Endothelial cell of umbilical vein (primary cell): ENCODE data around the gene EP300. TPM values are rescaled to one million over a fixed set of nuclear protein-coding genes. Genes with fewer than 3 reads are reported as not detected.

ENCODE experiments used
- BruUV-seq: library from RNA; stranded (reverse); fragments of 400-500 nt; replicated peaks from 2 replicates; lab custom pipeline; 2021; lab: Mats Ljungman, UMichigan
- CTCF ChIA-PET: fragments of 300-600, 350-600 bp; sonication (Branson Sonifier 250); formaldehyde crosslinking; loops from one replicate; lab custom pipeline; 2021; ENCODE audit warnings: antibody characterized with exemption, inconsistent platforms; lab: Charles Lee
- POLR2A ChIA-PET: fragments of 300-600, 350-600 bp; sonication (Branson Sonifier 250); formaldehyde crosslinking; loops from one replicate; lab custom pipeline; 2021; ENCODE audit warnings: antibody characterized with exemption, inconsistent platforms; lab: Charles Lee
- DNase-seq: peaks from one replicate; pipeline ENCODE4 v3.0.0-alpha.2; 2011; ENCODE audit warnings: low read depth, low spot score
- FAIRE-seq: peaks from 2 replicates; lab custom pipeline; 2011; peaks lifted over from hg19 to GRCh38; lab: Jason Lieb, UNC
- H2AFZ ChIP-seq: 2 replicates; pipeline ENCODE4 v1.6.0; 2012; ENCODE audit warnings: low read depth, low read length, control low read depth, inconsistent platforms
- H3K27ac ChIP-seq: 2 replicates; pipeline ENCODE4 v1.5.1; 2011; ENCODE audit warnings: low read depth, mild to moderate bottlenecking, control low read depth, low read length, moderate library complexity; ENCODE audit not compliant: insufficient read depth
- H3K27me3 ChIP-seq, 2 experiments: 2 replicates each; pipeline versions ENCODE4 v1.6.0 to v1.6.1; 2011; ENCODE audit warnings: low read length in 2 of 2, mixed read lengths in 1 of 2; ENCODE audit not compliant: control insufficient read depth in 2 of 2, insufficient read depth in 2 of 2
- H3K36me3 ChIP-seq, 2 experiments: 2 replicates in 1 of 2; 3 replicates in 1 of 2; pipeline ENCODE4 v1.5.1; 2011; ENCODE audit warnings: low read length in 2 of 2, mild to moderate bottlenecking in 1 of 2, moderate library complexity in 1 of 2; ENCODE audit not compliant: control insufficient read depth in 2 of 2, insufficient read depth in 2 of 2; ENCODE audit errors: extremely low read depth in 1 of 2
- H3K4me1 ChIP-seq: 3 replicates; pipeline ENCODE4 v1.5.1; 2011; ENCODE audit warnings: mild to moderate bottlenecking, low read length; ENCODE audit not compliant: control insufficient read depth, insufficient read depth; ENCODE audit errors: extremely low read depth
- H3K4me2 ChIP-seq: 2 replicates; pipeline ENCODE4 v1.6.1; 2011; ENCODE audit warnings: low read length, control low read depth, mixed read lengths; ENCODE audit not compliant: insufficient read depth
- H3K4me3 ChIP-seq, 3 experiments: fragments of 200-600 bp in 1 of 3; sonication (generic), shearing (Covaris generic) in 1 of 3; replicated peaks in 1 of 3; 2 replicates each; pipeline ENCODE4 v1.5.1; 2011 to 2016; ENCODE audit warnings: control low read depth in 3 of 3, low read length in 3 of 3, mild to moderate bottlenecking in 2 of 3, inconsistent platforms in 1 of 3, low read depth in 1 of 3, moderate library complexity in 1 of 3; ENCODE audit not compliant: insufficient read depth in 1 of 3
- H3K79me2 ChIP-seq: 2 replicates; pipeline ENCODE4 v1.6.0; 2012; ENCODE audit warnings: low read length, inconsistent platforms; ENCODE audit not compliant: control insufficient read depth, insufficient read depth
- H3K9ac ChIP-seq: replicated peaks from 2 replicates; pipeline ENCODE3; 2011; ENCODE audit warnings: low read length, control low read depth; ENCODE audit not compliant: insufficient read depth; ENCODE audit errors: extremely low read depth
- H3K9me1 ChIP-seq: replicated peaks from 3 replicates; pipeline ENCODE4 v1.6.0; 2011; ENCODE audit warnings: mild to moderate bottlenecking, low read length; ENCODE audit not compliant: control insufficient read depth, insufficient read depth; ENCODE audit errors: extremely low read depth
- H3K9me3 ChIP-seq: replicated peaks from 2 replicates; pipeline ENCODE4 v1.5.1; 2012; ENCODE audit warnings: low read length, inconsistent platforms; ENCODE audit not compliant: control insufficient read depth, insufficient read depth
- H4K20me1 ChIP-seq: replicated peaks from 2 replicates; pipeline ENCODE3; 2011; ENCODE audit warnings: mild to moderate bottlenecking, low read length; ENCODE audit not compliant: control insufficient read depth, insufficient read depth; ENCODE audit errors: extremely low read depth
- EZH2 ChIP-seq: IDR thresholded peaks from 2 replicates; pipeline ENCODE4 v1.6.1; 2012; ENCODE audit warnings: borderline replicate concordance, low read depth, mild to moderate bottlenecking, moderate library complexity, low read length, inconsistent platforms; ENCODE audit not compliant: severe bottlenecking
- FOS ChIP-seq: IDR thresholded peaks from 2 replicates; pipeline ENCODE4 v1.6.1; 2011; ENCODE audit warnings: mild to moderate bottlenecking, low read length, moderate library complexity, borderline replicate concordance; ENCODE audit not compliant: insufficient read depth
- GATA2 ChIP-seq: IDR thresholded peaks from 2 replicates; pipeline ENCODE4 v1.7.0; 2011; ENCODE audit warnings: low read depth, mild to moderate bottlenecking, moderate library complexity, mixed read lengths, low read length; ENCODE audit not compliant: insufficient read length, insufficient read depth
- JUN ChIP-seq: IDR thresholded peaks from 2 replicates; pipeline ENCODE4 v1.6.1; 2011; ENCODE audit warnings: borderline replicate concordance, low read depth; ENCODE audit not compliant: insufficient read length, insufficient read depth
- MYC ChIP-seq: IDR thresholded peaks from one replicate; pipeline ENCODE4 v1.6.1; 2011; ENCODE audit warnings: mild to moderate bottlenecking, low read depth, low read length
- POLR2A ChIP-seq: IDR thresholded peaks from 2 replicates; pipeline ENCODE4 v1.6.1; 2012; ENCODE audit warnings: low read depth, mild to moderate bottlenecking, control low read depth, low read length
- POLR2AphosphoS5 ChIP-seq: IDR thresholded peaks from 2 replicates; pipeline ENCODE4 v1.6.1; 2012; ENCODE audit warnings: low read depth, mild to moderate bottlenecking, control low read depth, low read length, moderate library complexity; ENCODE audit not compliant: insufficient read depth
- dilution Hi-C: fragments of 300-500 bp; cut with MboI; formaldehyde crosslinking; loops from one replicate; pipeline ENCODE4 v1.15.0; 2019; ENCODE audit warnings: low sequenced_read_pairs; ENCODE audit not compliant: extremely low pct_ligation_motif_present
- intact Hi-C: fragments of 100-400 bp; cut with micrococcal nuclease; formaldehyde crosslinking; loops from one replicate; pipeline ENCODE4 v1.10.0; 2022
- polyA plus RNA-seq, 4 experiments: library from polyadenylated mRNA; depleted of rRNA in 3 of 4; stranded (reverse) in 3 of 4; unstranded in 1 of 4; fragments of >200 nt; gene quantifications; 2 replicates each; pipeline versions ENCODE4 v1.2.1 to v1.2.3, GENCODE V29; 2011 to 2012; ENCODE audit warnings: missing spikeins in 1 of 4
- total RNA-seq: library from RNA; stranded (reverse); gene quantifications from 2 replicates; pipeline ENCODE4 v1.2.3, GENCODE V29; 2021
- TF ChIP-seq, protein P1 (sequence below): IDR thresholded peaks from 2 replicates; pipeline ENCODE4 v1.6.1; 2011; ENCODE audit not compliant: insufficient read depth, insufficient read length

Gene EP300
- total and polyA plus RNA-seq, 2 donors (not counting 3 experiments of a cell fraction or from before 2014, with no cell fraction given): 24.4 to 63.0 TPM

DNA sequence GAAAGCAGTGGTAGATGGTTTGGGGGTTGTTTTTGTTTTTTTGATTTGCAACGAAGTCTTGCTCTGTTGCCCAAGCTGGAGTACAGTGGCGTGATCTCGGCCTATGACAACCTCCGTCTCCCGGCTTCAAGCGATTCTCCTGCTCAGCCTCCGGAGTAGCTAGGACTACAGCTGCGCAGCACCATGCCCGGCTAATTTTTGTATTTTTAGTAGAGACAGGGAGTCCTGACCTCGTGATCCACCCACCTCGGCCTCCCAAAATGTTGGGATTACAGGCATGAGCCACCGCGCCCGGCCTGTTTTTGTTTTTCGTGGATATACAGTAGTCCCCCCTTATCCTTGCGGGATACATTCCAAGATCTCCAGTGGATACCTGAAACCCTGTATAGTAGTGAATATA, 6.6 kb downstream of the EP300 start:
- H3K27ac ChIP-seq: no peak overlapping the region
- dilution Hi-C loops: no loop called here
- DNase-seq: no peak
- H3K9me1 ChIP-seq: peaks cover 5% of the 10 kb centered on the region
- H3K79me2 ChIP-seq: peaks cover 96% of the 10 kb centered on the region
- H3K4me2 ChIP-seq: no peak overlapping the region
- no peak overlapping the region for H3K9ac ChIP-seq
- TF ChIP-seq FOS: no peak
- no peak for TF ChIP-seq GATA2
- no peak for TF ChIP-seq EZH2
- TF ChIP-seq JUN: no peak
- TF ChIP-seq POLR2AphosphoS5: no peak
- no peak for TF ChIP-seq POLR2A
- TF ChIP-seq MYC: no peak
- TF ChIP-seq, protein P1, sequence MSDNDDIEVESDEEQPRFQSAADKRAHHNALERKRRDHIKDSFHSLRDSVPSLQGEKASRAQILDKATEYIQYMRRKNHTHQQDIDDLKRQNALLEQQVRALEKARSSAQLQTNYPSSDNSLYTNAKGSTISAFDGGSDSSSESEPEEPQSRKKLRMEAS: no peak
- no peaks in the 10 kb centered on the region for H3K27me3 ChIP-seq
- POLR2A ChIA-PET: no interaction called here
- no peak overlapping the region for H2AFZ ChIP-seq
- H3K4me1 ChIP-seq: peaks cover 27% of the 10 kb centered on the region
- H3K9me3 ChIP-seq: no peaks in the 10 kb centered on the region
- intact Hi-C loops: no loop called here
- no peak for FAIRE-seq
- H3K36me3 ChIP-seq: no peaks in the 10 kb centered on the region
- peaks cover 21% of the 10 kb centered on the region for H4K20me1 ChIP-seq
- CTCF ChIA-PET: no interaction called here
- BruUV-seq: no TSS peak
- H3K4me3 ChIP-seq: no peak overlapping the region
